ENCODE data around the gene MAP1LC3B.

The MAP1LC3B gene

DNA sequence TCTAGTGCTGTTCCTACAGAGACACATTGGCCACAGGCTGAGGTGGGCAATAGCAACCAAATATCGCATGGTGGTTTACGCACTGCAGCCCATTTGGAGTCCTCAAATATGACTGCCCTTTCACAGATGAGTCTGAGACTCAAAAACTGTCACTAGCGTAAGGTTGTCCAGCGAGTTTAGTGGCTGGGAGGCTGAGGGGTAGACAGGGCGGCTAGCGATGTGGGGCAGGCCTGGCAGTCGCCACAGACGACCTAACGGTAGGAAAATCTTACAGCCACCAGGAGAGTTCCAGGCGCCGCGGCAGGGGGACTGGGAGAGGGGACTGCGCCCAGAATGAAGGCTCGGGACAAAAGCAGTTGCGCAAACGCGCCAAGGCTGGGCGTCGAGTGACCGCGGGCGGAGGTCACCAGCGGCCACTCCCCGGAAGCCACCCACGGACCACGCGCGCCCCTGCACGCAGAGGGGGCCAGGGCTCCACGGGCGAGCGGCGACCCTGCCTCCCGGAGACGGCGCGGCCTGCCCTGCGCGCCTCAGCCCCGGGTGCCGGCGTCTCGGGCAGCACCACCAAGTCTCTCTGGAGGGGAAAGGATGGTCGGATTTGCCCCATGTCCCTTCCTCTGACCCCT lies 699 bp upstream of the MAP1LC3B start:
- H3K4me3 ChIP-seq (ENCODE audit: low read length): peak overlapping the region; percentile 48
- H3K79me2 ChIP-seq (ENCODE audit: control insufficient read depth, insufficient read depth, low read length): peaks cover 11% of the 10 kb centered on the region
- H3K4me2 ChIP-seq (ENCODE audit: low read length): peak overlapping the region; percentile 76
- H2BK15ac ChIP-seq (replicated peaks; ENCODE audit: low read depth): no peak overlapping the region
- no peak overlapping the region for H4K8ac ChIP-seq (ENCODE audit: low read depth, low read length)
- peak overlapping the region; percentile 83 for H3K9ac ChIP-seq (ENCODE audit: low read length)
- no peaks in the 10 kb centered on the region for H3K36me3 ChIP-seq (ENCODE audit: control insufficient read depth, insufficient read depth, low read length)
- peak overlapping the region; percentile 57 for H2AK5ac ChIP-seq (ENCODE audit: low read length)
- peak overlapping the region; percentile 57 for H3K23ac ChIP-seq (ENCODE audit: low read length)
- peak overlapping the region; percentile 34 for H3K18ac ChIP-seq (ENCODE audit: low read length)
- H2BK120ac ChIP-seq (ENCODE audit: low read depth, low read length): no peak overlapping the region
- H3K56ac ChIP-seq (ENCODE audit: low read length): peak overlapping the region; percentile 97
- peaks cover 1% of the 10 kb centered on the region for H3K4me1 ChIP-seq (ENCODE audit: control insufficient read depth, low read depth, low read length)
- peak overlapping the region; percentile 70 for H3K27ac ChIP-seq (ENCODE audit: low read depth, low read length)
- WGBS (ENCODE audit: extremely low coverage, insufficient coverage, low lambda C conversion rate): no CpG with 5 or more reads among the region's 44 CpGs
- H3K27me3 ChIP-seq (ENCODE audit: insufficient read depth, low read length, poor library complexity): no peaks in the 10 kb centered on the region
- peak overlapping the region; percentile 35 for H2BK5ac ChIP-seq (ENCODE audit: low read length)
- DNase-seq: peak; percentile 75
- no peak overlapping the region for H4K5ac ChIP-seq (ENCODE audit: low read length)
- peaks cover 9% of the 10 kb centered on the region for H3K79me1 ChIP-seq (ENCODE audit: low read length)
- peak overlapping the region; percentile 76 for H3K4ac ChIP-seq (ENCODE audit: low read depth, low read length)

DNA sequence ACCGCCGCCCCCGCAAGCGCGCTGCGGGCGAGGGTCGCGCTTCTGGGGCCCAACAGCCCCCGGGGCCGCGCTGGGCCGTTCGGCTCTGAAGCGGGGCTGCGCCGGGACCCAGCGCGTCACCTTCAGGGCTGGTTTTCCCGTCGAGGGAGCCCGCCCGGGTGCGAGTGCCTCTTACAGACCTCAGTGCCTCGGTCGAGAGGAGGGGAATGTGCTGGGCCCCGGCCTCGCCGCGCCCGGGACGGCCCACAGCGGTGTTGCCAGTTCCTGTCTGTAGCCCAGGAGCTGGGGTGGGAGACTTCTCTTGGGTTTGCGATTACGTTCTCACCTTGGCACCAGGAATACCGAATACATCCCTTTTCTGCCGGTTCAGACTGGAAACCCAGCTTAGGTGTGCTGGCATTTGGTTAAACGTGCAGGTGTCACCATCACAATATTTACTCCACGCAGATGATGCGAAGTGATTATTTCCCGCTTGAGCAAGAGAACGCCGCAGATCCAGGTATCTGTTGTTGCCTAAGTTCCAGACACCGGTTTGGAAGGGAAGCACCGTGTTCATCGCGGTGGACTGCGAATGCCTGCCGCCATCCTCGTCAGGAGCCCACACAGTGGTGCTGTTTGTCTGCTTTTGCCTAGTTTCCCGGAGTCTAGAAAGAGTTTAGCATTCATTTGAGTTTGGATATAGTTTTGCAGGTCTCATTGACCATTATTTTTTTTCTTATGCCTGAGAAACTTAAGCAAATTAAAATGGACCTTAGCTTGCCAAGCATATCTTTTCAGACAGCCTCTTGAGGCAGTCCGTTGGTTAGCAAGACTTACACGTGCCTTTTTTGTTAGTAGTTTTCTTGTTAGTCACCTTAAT lies 914 bp downstream of the MAP1LC3B start:
- H3K4me2 ChIP-seq (ENCODE audit: low read length): peak overlapping the region; percentile 53
- no peak overlapping the region for H2BK120ac ChIP-seq (ENCODE audit: low read depth, low read length)
- no peak overlapping the region for H4K5ac ChIP-seq (ENCODE audit: low read length)
- H3K4ac ChIP-seq (ENCODE audit: low read depth, low read length): peak overlapping the region; percentile 92
- H3K4me1 ChIP-seq (ENCODE audit: control insufficient read depth, low read depth, low read length): peaks cover 1% of the 10 kb centered on the region
- H3K36me3 ChIP-seq (ENCODE audit: control insufficient read depth, insufficient read depth, low read length): no peaks in the 10 kb centered on the region
- no peaks in the 10 kb centered on the region for H3K27me3 ChIP-seq (ENCODE audit: insufficient read depth, low read length, poor library complexity)
- H3K27ac ChIP-seq (ENCODE audit: low read depth, low read length): no peak overlapping the region
- H3K56ac ChIP-seq (ENCODE audit: low read length): peak overlapping the region; percentile 89
- H2AK5ac ChIP-seq (ENCODE audit: low read length): no peak overlapping the region
- no CpG with 5 or more reads among the region's 53 CpGs for WGBS (ENCODE audit: extremely low coverage, insufficient coverage, low lambda C conversion rate)
- peak overlapping the region; percentile 68 for H3K4me3 ChIP-seq (ENCODE audit: low read length)
- H2BK5ac ChIP-seq (ENCODE audit: low read length): no peak overlapping the region
- peak overlapping the region; percentile 83 for H3K9ac ChIP-seq (ENCODE audit: low read length)
- H3K23ac ChIP-seq (ENCODE audit: low read length): peak overlapping the region; percentile 69
- peak overlapping the region; percentile 82 for H3K18ac ChIP-seq (ENCODE audit: low read length)
- no peak overlapping the region for H2BK15ac ChIP-seq (replicated peaks; ENCODE audit: low read depth)
- peak; percentile 69 for DNase-seq
- H4K8ac ChIP-seq (ENCODE audit: low read depth, low read length): no peak overlapping the region
- H3K79me1 ChIP-seq (ENCODE audit: low read length): peaks cover 10% of the 10 kb centered on the region
- peaks cover 13% of the 10 kb centered on the region for H3K79me2 ChIP-seq (ENCODE audit: control insufficient read depth, insufficient read depth, low read length)

DNA sequence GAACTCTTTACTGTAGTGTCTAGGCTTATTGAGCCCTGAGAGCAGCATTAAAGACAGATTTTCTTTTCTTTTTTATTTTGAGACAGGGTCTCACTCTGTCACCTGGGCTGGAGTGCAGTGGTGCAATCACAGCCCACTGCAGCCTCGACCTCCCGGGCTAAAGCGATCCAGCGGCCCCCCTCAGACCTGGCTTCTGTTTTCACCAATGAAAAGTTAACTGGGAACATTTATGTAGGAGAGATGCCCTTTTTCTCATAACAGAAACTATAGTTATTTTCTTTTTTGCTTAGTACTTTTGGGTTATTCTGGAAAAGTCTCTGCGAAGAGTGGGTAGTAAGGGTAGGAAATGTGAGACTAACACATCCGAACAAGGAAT lies 1.5 kb downstream of the MAP1LC3B start:
- H3K4me1 ChIP-seq (ENCODE audit: control insufficient read depth, low read depth, low read length): peaks cover 1% of the 10 kb centered on the region
- no peak overlapping the region for H3K27ac ChIP-seq (ENCODE audit: low read depth, low read length)
- H3K36me3 ChIP-seq (ENCODE audit: control insufficient read depth, insufficient read depth, low read length): peaks cover 2% of the 10 kb centered on the region
- no peak overlapping the region for H3K4me3 ChIP-seq (ENCODE audit: low read length)
- no CpG with 5 or more reads among the region's 6 CpGs for WGBS (ENCODE audit: extremely low coverage, insufficient coverage, low lambda C conversion rate)
- no peak overlapping the region for H3K23ac ChIP-seq (ENCODE audit: low read length)
- H3K79me1 ChIP-seq (ENCODE audit: low read length): peaks cover 13% of the 10 kb centered on the region
- no peak overlapping the region for H2BK5ac ChIP-seq (ENCODE audit: low read length)
- no peak overlapping the region for H2BK120ac ChIP-seq (ENCODE audit: low read depth, low read length)
- DNase-seq: no peak
- no peak overlapping the region for H3K18ac ChIP-seq (ENCODE audit: low read length)
- H3K4me2 ChIP-seq (ENCODE audit: low read length): no peak overlapping the region
- H3K9ac ChIP-seq (ENCODE audit: low read length): no peak overlapping the region
- H2AK5ac ChIP-seq (ENCODE audit: low read length): no peak overlapping the region
- H3K56ac ChIP-seq (ENCODE audit: low read length): no peak overlapping the region
- no peak overlapping the region for H3K4ac ChIP-seq (ENCODE audit: low read depth, low read length)
- H3K27me3 ChIP-seq (ENCODE audit: insufficient read depth, low read length, poor library complexity): no peaks in the 10 kb centered on the region
- no peak overlapping the region for H2BK15ac ChIP-seq (replicated peaks; ENCODE audit: low read depth)
- no peak overlapping the region for H4K8ac ChIP-seq (ENCODE audit: low read depth, low read length)
- H4K5ac ChIP-seq (ENCODE audit: low read length): no peak overlapping the region
- H3K79me2 ChIP-seq (ENCODE audit: control insufficient read depth, insufficient read depth, low read length): peaks cover 13% of the 10 kb centered on the region

DNA sequence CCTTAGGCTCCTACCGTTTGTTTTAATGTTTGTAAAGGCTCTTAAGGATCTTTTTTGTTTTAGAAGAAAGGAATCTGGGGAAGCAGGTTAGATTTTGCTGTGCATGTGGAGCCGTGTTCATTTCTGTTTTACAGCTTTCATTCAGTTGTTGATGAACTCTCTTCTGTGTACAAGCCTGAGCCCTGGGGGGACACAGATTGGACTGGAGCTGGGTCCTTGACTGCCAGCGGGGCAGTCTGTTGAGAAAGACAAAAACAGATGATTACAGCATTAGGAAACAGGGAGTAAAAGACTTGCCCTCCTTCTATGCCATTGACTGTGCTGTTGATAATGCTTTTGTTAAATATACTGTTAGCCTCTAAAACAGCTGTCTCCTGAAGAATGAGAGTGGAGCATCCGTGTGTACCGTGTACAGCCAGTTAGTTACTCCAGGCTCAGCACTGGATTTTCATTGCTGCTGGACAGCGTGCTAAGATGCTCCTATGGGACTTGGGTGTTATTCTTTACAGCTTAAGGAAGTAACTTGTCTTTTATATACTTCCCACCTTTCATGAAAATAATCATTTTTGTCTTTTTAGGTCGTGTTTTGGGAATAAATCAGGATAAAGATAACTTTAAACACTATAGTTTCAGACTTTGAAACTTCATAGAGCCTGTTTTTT lies 3.2 kb downstream of the MAP1LC3B start:
- H3K79me2 ChIP-seq (ENCODE audit: control insufficient read depth, insufficient read depth, low read length): peaks cover 13% of the 10 kb centered on the region
- no peak overlapping the region for H3K27ac ChIP-seq (ENCODE audit: low read depth, low read length)
- H4K8ac ChIP-seq (ENCODE audit: low read depth, low read length): no peak overlapping the region
- no peak overlapping the region for H3K56ac ChIP-seq (ENCODE audit: low read length)
- no peak overlapping the region for H2BK5ac ChIP-seq (ENCODE audit: low read length)
- peaks cover 1% of the 10 kb centered on the region for H3K4me1 ChIP-seq (ENCODE audit: control insufficient read depth, low read depth, low read length)
- H3K4me2 ChIP-seq (ENCODE audit: low read length): no peak overlapping the region
- H3K9ac ChIP-seq (ENCODE audit: low read length): no peak overlapping the region
- no peak overlapping the region for H2BK15ac ChIP-seq (replicated peaks; ENCODE audit: low read depth)
- H4K5ac ChIP-seq (ENCODE audit: low read length): no peak overlapping the region
- H2BK120ac ChIP-seq (ENCODE audit: low read depth, low read length): no peak overlapping the region
- no peaks in the 10 kb centered on the region for H3K27me3 ChIP-seq (ENCODE audit: insufficient read depth, low read length, poor library complexity)
- H2AK5ac ChIP-seq (ENCODE audit: low read length): no peak overlapping the region
- no peak overlapping the region for H3K18ac ChIP-seq (ENCODE audit: low read length)
- WGBS (ENCODE audit: extremely low coverage, insufficient coverage, low lambda C conversion rate): no CpG with 5 or more reads among the region's 7 CpGs
- peaks cover 8% of the 10 kb centered on the region for H3K36me3 ChIP-seq (ENCODE audit: control insufficient read depth, insufficient read depth, low read length)
- H3K79me1 ChIP-seq (ENCODE audit: low read length): peaks cover 13% of the 10 kb centered on the region
- H3K4me3 ChIP-seq (ENCODE audit: low read length): no peak overlapping the region
- no peak overlapping the region for H3K4ac ChIP-seq (ENCODE audit: low read depth, low read length)
- DNase-seq: no peak
- H3K23ac ChIP-seq (ENCODE audit: low read length): no peak overlapping the region

DNA sequence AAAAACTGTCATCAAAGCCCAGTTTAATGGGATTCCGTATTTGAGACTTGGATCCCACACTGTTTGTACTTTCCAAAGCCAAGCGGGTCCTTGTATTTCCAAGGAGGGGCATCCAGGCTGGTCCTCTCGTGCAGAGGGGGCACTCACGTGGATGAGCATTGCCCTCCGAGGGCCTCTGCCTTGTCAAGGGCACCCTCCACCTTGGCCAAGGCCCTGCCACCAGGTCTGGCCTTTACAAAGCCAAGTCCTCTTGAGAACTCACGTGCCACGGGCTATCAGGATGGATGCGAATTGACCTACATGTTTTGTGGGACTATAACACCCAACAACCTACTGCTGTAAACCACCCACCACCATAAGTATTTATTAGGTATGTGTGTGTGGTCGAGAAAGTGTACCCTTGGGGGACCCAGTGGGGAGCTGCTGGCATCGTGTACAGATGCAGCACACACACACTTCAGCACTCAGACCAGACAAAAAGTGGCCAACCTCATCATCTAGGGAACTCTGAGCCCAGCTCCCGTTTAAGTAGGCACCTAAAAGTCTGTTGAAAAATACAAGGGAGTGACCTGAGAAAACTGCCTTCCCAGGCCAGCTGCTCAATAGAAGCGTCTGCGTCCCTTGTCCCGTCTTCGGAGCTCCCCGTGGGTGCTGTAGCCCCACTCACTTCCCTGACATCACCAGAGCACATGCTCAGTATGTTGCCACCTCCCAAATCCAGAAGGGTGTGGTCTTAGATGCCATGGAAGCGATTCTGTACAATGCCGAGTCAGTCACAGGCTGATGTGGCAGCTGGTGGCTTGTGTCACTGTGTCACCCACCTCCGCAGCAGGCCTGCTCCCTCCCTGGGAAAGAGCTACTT lies 12.9 kb downstream of the MAP1LC3B start:
- H3K27ac ChIP-seq (ENCODE audit: low read depth, low read length): no peak overlapping the region
- H3K4me3 ChIP-seq (ENCODE audit: low read length): no peak overlapping the region
- no peak overlapping the region for H2BK120ac ChIP-seq (ENCODE audit: low read depth, low read length)
- H3K27me3 ChIP-seq (ENCODE audit: insufficient read depth, low read length, poor library complexity): no peaks in the 10 kb centered on the region
- no peak for DNase-seq
- no peak overlapping the region for H4K8ac ChIP-seq (ENCODE audit: low read depth, low read length)
- H3K79me2 ChIP-seq (ENCODE audit: control insufficient read depth, insufficient read depth, low read length): no peaks in the 10 kb centered on the region
- no peak overlapping the region for H3K23ac ChIP-seq (ENCODE audit: low read length)
- H4K5ac ChIP-seq (ENCODE audit: low read length): no peak overlapping the region
- H3K4me1 ChIP-seq (ENCODE audit: control insufficient read depth, low read depth, low read length): no peaks in the 10 kb centered on the region
- no peak overlapping the region for H3K56ac ChIP-seq (ENCODE audit: low read length)
- no peak overlapping the region for H2BK15ac ChIP-seq (replicated peaks; ENCODE audit: low read depth)
- no peak overlapping the region for H3K18ac ChIP-seq (ENCODE audit: low read length)
- H3K79me1 ChIP-seq (ENCODE audit: low read length): no peaks in the 10 kb centered on the region
- H3K4me2 ChIP-seq (ENCODE audit: low read length): no peak overlapping the region
- no peak overlapping the region for H3K4ac ChIP-seq (ENCODE audit: low read depth, low read length)
- H3K9ac ChIP-seq (ENCODE audit: low read length): no peak overlapping the region
- peaks cover 12% of the 10 kb centered on the region for H3K36me3 ChIP-seq (ENCODE audit: control insufficient read depth, insufficient read depth, low read length)
- no CpG with 5 or more reads among the region's 19 CpGs for WGBS (ENCODE audit: extremely low coverage, insufficient coverage, low lambda C conversion rate)
- no peak overlapping the region for H2BK5ac ChIP-seq (ENCODE audit: low read length)
- no peak overlapping the region for H2AK5ac ChIP-seq (ENCODE audit: low read length)
